ENCODE data around the gene MMP15. TPM values are rescaled to one million over a fixed set of nuclear protein-coding genes. Genes with fewer than 3 reads are reported as not detected.

MMP15 gene
- total and polyA plus RNA-seq, 2 of the 13 experiments (the other 11 are each of a cell fraction or from before 2014, with no cell fraction given): 35.2 to 44.9 TPM

GRCh38 chr16:58025351-58026138, at the start of gene MMP15 (continued):
- TF ChIP-seq SOX13 (IDR thresholded peaks at IDR 0.05): no peak
- TF ChIP-seq SOX13 (CRISPR knock-in tag; conservative IDR thresholded peaks at IDR 0.05 in 1 of 2, IDR thresholded peaks at IDR 0.05 in 1 of 2): peak in 1 of 2 experiments; percentile 77; a peak in 2 of 4 replicates
- no peak for TF ChIP-seq ZFAT (CRISPR knock-in tag; conservative IDR thresholded peaks at IDR 0.05)
- peak; percentile 89; the same call in 1 of the 2 replicates for TF ChIP-seq ZFP41 (CRISPR knock-in tag; IDR thresholded peaks at IDR 0.05; ENCODE audit: borderline replicate concordance)
- TF ChIP-seq CSRNP2 (CRISPR knock-in tag; conservative IDR thresholded peaks at IDR 0.05; ENCODE audit: low read depth): no peak
- peak; percentile 77; the same call in 1 of the 2 replicates for TF ChIP-seq TFAP4 (IDR thresholded peaks at IDR 0.05; ENCODE audit: borderline replicate concordance, low read depth)
- peak; percentile 50; the same call in 1 of the 2 replicates for TF ChIP-seq ZNF749 (CRISPR knock-in tag; IDR thresholded peaks at IDR 0.05; ENCODE audit: borderline replicate concordance)
- TF ChIP-seq RFX3 (CRISPR knock-in tag; IDR thresholded peaks at IDR 0.05): no peak
- peak; percentile 58 for TF ChIP-seq RBFOX2 (IDR thresholded peaks at IDR 0.05; ENCODE audit: low read depth, low read length)
- TF ChIP-seq CBFB (CRISPR knock-in tag; IDR thresholded peaks at IDR 0.05): peak; percentile 77
- peak; percentile 57 for TF ChIP-seq GFI1 (CRISPR knock-in tag; IDR thresholded peaks at IDR 0.05; ENCODE audit: borderline replicate concordance)
- TF ChIP-seq ZMYM3 (CRISPR knock-in tag; IDR thresholded peaks at IDR 0.05): peak; percentile 66; the same call in 1 of the 2 replicates
- 0 out of 2 replicates have a peak, but pooled peaks have one; percentile 32 for TF ChIP-seq ZBTB21 (CRISPR knock-in tag; IDR thresholded peaks at IDR 0.05)
- TF ChIP-seq, protein P1, sequence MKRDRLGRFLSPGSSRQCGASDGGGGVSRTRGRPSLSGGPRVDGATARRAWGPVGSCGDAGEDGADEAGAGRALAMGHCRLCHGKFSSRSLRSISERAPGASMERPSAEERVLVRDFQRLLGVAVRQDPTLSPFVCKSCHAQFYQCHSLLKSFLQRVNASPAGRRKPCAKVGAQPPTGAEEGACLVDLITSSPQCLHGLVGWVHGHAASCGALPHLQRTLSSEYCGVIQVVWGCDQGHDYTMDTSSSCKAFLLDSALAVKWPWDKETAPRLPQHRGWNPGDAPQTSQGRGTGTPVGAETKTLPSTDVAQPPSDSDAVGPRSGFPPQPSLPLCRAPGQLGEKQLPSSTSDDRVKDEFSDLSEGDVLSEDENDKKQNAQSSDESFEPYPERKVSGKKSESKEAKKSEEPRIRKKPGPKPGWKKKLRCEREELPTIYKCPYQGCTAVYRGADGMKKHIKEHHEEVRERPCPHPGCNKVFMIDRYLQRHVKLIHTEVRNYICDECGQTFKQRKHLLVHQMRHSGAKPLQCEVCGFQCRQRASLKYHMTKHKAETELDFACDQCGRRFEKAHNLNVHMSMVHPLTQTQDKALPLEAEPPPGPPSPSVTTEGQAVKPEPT (CRISPR knock-in tag; IDR thresholded peaks at IDR 0.05; ENCODE audit: low read depth): no peak
- peak; percentile 44 for TF ChIP-seq SP4 (CRISPR knock-in tag; IDR thresholded peaks at IDR 0.05)
- TF ChIP-seq PHF21A (CRISPR knock-in tag; IDR thresholded peaks at IDR 0.05): peak; percentile 63; the same call in 1 of the 2 replicates
- no peak for TF ChIP-seq ZNF552 (CRISPR knock-in tag; IDR thresholded peaks at IDR 0.05; ENCODE audit: borderline replicate concordance)
- peak; percentile 85 for TF ChIP-seq MED8 (CRISPR knock-in tag; IDR thresholded peaks at IDR 0.05; ENCODE audit: insufficient replicate concordance)
- TF ChIP-seq SMC3 (IDR thresholded peaks at IDR 0.05; ENCODE audit: low read length): no peak
- TF ChIP-seq ZNF724P (CRISPR knock-in tag; IDR thresholded peaks at IDR 0.05; ENCODE audit: borderline replicate concordance): no peak; the same call in 1 of the 2 replicates
- peak; percentile 71; the same call in 1 of the 2 replicates for TF ChIP-seq HOXA3 (CRISPR knock-in tag; IDR thresholded peaks at IDR 0.05)
- peak; percentile 65; the same call in 1 of the 2 replicates for TF ChIP-seq BRCA1 (CRISPR knock-in tag; IDR thresholded peaks at IDR 0.05)
- TF ChIP-seq ZSCAN20 (CRISPR knock-in tag; IDR thresholded peaks at IDR 0.05; ENCODE audit: borderline replicate concordance): no peak
- TF ChIP-seq SAFB2 (CRISPR knock-in tag; IDR thresholded peaks at IDR 0.05; ENCODE audit: borderline replicate concordance, low read depth): peak; percentile 12; the same call in 1 of the 2 replicates
- TF ChIP-seq DR1 (CRISPR knock-in tag; IDR thresholded peaks at IDR 0.05): 0 out of 2 replicates have a peak, but pooled peaks have one; percentile 33
- TF ChIP-seq NFE2L2 (IDR thresholded peaks at IDR 0.05; ENCODE audit: low read length): no peak

Data from HepG2 (cell line).